ENCODE results near the gene ALX4. TPM values are rescaled to one million over a fixed set of nuclear protein-coding genes. Genes with fewer than 3 reads are reported as not detected.

ALX4 gene
- total RNA-seq, result not detected

DNA sequence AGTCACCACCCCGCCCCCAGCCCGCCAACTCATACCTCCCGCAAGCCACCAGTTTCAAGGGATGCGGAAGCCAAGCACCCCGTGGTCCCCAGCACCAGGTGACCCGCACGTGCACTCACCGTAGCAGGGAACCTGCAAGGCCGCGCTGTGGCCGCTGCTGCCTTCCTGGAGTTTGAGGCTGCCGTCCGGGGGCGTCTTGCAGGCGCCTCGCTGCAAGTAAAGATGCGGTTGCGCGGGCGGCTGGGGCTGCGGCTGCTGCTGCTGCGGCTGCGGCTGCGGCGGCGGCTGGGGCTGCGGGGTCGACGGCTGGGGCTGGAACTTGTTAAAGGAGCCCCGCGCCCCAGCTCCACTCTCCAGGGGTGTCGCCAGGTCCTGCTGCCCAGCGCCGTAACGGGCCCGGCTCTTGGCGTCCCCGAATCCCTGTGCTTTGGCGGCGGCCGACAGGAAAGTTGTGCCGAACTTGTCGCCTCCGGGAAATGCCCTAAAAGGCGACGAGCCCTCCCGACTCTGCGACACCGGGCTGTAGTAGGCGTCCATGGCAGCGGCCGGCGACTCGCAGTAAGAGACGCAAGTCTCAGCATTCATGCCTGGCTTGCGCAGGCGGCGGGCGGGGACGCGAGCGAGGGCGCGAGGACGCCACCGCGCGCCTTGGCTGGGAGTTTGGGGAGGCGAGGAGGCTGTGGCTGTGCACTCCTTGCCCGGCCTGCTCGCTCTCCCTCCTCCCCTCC lies at the start of gene ALX4:
Gene ALX4, minus strand, starts transcription at position 662 of the 728 bp plus-strand sequence. Its CDS starts 77 bp downstream, at position 585.
- peak; percentile 37 for DNase-seq
- ChIA-PET CTCF (no interaction called here), POLR2A (no interaction called here)
- H3K4me1 Mint-ChIP-seq, result peaks cover 26% of the 10 kb centered on the region
- peaks cover 13% of the 10 kb centered on the region for H3K36me3 Mint-ChIP-seq (ENCODE audit: low read depth)
- no peaks in the 10 kb centered on the region for H3K9me3 Mint-ChIP-seq
- H3K27me3 Mint-ChIP-seq, result peaks cover 92% of the 10 kb centered on the region
- H3K27ac Mint-ChIP-seq, result no peak within 1 kb of the TSS
- H3K4me3 Mint-ChIP-seq, result peak within 1 kb of the TSS; percentile 39

DNA sequence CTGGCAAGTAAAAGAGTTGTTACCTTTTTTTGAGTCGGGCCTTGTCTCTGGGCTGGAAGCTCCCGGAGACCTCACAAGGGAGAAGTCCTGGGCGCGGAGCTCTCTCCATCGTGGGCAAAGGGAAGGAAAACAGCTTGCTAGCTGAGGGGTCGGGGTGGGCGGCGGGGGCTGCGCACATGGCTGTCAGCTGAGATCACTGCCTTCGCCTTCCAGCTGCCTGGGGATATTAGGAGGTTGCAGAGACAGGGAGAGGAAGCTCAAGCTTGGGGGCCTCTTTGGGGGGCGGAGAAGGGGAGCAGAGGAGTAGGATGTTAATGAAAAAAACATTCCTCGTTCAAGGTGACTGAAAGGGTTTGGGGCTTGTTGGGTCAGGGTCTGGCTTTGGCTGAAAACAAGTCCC lies 49.2 kb upstream of the ALX4 start:
- no peak for DNase-seq
- Mint-ChIP-seq H3K27me3 (peaks cover 11% of the 10 kb centered on the region), H3K4me1 (no peaks in the 10 kb centered on the region), H3K27ac (no peak overlapping the region), H3K9me3 (no peaks in the 10 kb centered on the region), H3K4me3 (no peak overlapping the region), H3K36me3 (ENCODE audit: low read depth) (no peaks in the 10 kb centered on the region)
- CTCF ChIA-PET, result no interaction called here
- POLR2A ChIA-PET, result no interaction called here

DNA sequence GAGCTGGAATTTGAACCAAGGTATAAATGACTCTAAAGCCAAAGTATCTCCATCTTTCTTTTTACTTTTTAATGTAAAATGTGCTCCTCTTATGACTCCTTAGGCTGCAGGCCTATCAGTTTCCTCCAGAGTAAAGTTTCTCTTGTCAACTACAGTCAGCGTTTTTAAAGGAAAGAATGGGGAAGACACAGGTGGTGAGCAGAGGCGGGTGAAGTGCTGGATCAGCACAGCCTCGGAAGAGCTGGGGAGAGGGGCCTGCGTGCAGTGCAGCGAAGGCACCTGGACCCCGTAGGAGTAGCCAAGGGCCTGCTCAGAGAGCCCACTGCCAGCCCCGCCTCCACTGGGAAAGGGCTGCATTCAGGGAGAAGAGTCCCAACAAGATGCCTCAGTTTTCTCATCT lies 48.8 kb upstream of the ALX4 start:
- peaks cover 12% of the 10 kb centered on the region for H3K27me3 Mint-ChIP-seq
- no peaks in the 10 kb centered on the region for H3K4me1 Mint-ChIP-seq
- no peaks in the 10 kb centered on the region for H3K36me3 Mint-ChIP-seq (ENCODE audit: low read depth)
- H3K27ac Mint-ChIP-seq, result no peak overlapping the region
- CTCF ChIA-PET, result no interaction called here
- DNase-seq, result no peak
- H3K4me3 Mint-ChIP-seq, result no peak overlapping the region
- POLR2A ChIA-PET, result no interaction called here
- no peaks in the 10 kb centered on the region for H3K9me3 Mint-ChIP-seq

DNA sequence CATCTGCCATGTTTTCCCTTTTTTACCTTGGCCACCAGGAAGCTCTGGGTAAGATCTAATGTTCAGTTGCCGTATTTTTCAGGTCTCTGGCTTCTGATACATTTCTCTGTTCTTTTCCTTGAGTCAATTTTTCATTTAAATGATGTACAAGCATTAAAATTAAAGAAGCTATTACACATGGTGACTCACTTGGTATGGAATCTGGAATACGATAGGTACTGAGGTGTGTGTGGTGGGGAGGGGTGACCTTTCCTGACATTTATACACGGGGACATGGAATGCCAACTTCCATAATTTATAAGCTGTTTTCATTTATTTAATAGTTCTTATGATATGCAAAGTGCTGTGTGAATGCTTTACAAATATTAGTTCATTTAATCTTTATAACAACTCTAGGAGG lies 47.8 kb upstream of the ALX4 start:
- Mint-ChIP-seq H3K27ac (no peak overlapping the region), H3K36me3 (ENCODE audit: low read depth) (no peaks in the 10 kb centered on the region), H3K4me3 (no peak overlapping the region), H3K27me3 (peaks cover 8% of the 10 kb centered on the region), H3K4me1 (no peaks in the 10 kb centered on the region), H3K9me3 (no peaks in the 10 kb centered on the region)
- ChIA-PET CTCF (no interaction called here), POLR2A (no interaction called here)
- no peak for DNase-seq

DNA sequence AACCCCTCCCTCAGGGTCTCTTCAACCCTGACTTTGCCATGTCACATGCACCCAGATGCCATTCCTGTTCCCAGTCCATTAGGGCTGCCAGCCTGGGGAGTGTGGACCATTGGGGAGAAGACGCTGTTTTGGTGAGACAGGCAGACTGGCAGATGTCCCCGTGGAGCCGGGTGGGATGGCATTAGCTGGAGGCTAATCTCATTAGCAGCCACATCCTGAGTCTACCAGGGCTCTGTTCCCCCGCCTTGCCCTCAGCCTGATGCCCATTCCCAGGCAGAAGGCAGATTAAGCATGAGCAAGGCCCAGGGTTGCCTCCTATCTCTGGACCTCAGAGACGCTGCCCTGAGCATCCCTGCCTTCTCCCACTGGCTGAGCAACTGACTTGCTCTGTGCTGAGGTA lies 46.4 kb upstream of the ALX4 start:
- Mint-ChIP-seq H3K9me3 (no peaks in the 10 kb centered on the region), H3K27ac (no peak overlapping the region), H3K27me3 (peaks cover 12% of the 10 kb centered on the region), H3K36me3 (ENCODE audit: low read depth) (no peaks in the 10 kb centered on the region), H3K4me3 (no peak overlapping the region), H3K4me1 (no peaks in the 10 kb centered on the region)
- POLR2A ChIA-PET, result no interaction called here
- CTCF ChIA-PET, result no interaction called here
- DNase-seq, result no peak

DNA sequence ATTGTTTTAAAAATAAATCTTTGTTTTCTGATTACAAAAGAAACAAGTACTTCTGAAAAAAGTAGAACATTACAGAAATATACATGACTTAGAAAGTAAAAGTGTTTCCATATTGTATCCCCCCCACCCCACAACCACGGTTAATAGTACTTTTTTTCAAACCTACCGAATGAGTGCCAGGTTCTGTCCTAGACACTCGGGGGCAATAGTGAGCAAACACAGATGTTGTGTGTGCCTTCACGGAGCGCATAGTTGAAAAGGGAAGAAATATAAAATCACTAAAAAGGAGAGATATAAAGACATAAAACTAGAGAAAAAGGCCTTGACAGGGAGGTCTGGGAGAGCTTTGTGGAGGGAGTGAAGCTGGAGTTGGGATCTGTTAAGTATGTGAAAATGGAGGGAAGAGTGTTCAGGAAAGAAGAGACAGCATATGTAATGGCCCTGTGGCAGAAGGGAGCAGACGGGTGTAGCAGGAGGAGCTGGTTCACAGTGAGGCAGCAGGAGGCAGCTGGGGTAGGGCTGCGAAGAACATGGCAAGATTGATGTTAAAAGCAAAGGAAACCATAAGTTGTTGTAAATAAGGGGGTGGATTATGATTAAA lies 42.1 kb upstream of the ALX4 start:
- no peaks in the 10 kb centered on the region for H3K36me3 Mint-ChIP-seq (ENCODE audit: low read depth)
- POLR2A ChIA-PET, result no interaction called here
- CTCF ChIA-PET, result no interaction called here

DNA sequence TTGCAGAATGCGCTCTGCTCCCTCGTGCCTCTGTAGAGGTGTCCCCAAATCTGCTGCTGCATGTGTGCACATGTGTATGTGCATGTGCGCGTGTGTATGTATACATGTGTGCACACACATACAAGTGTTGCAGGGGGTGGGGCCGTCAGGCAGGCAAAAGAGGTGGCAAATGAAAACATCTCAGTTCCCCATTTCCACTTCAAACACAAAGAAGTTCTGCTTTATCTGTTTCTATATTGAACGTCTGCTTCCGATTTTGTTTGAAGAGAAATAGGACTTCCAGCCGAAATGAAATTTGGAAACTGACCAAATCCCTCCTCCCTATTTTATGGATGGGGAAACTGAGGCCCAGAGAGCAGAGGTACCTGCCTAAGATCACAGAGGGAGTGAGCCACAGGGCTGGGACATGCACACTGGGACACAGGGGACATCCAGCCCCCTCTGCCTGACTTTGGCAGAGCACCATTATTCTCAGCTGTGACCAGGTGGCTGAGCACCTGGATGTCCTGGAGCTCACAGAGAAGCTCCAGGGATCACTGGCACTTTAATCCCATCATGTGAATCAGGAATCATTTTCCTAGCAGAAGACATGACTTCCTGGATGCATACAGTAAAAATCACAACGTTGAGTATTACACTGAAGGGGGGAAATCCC lies 41.2 kb upstream of the ALX4 start:
- DNase-seq, result no peak
- Mint-ChIP-seq H3K4me3 (no peak overlapping the region), H3K4me1 (no peaks in the 10 kb centered on the region), H3K36me3 (ENCODE audit: low read depth) (no peaks in the 10 kb centered on the region), H3K9me3 (no peaks in the 10 kb centered on the region), H3K27ac (no peak overlapping the region), H3K27me3 (peaks cover 32% of the 10 kb centered on the region)
- POLR2A ChIA-PET, result no interaction called here
- CTCF ChIA-PET, result no interaction called here

More for the DNA sequence above, 42.1 kb upstream of the ALX4 start:
- Mint-ChIP-seq H3K27ac (no peak overlapping the region), H3K27me3 (peaks cover 29% of the 10 kb centered on the region), H3K4me3 (no peak overlapping the region), H3K4me1 (no peaks in the 10 kb centered on the region), H3K9me3 (no peaks in the 10 kb centered on the region)
- no peak for DNase-seq

DNA sequence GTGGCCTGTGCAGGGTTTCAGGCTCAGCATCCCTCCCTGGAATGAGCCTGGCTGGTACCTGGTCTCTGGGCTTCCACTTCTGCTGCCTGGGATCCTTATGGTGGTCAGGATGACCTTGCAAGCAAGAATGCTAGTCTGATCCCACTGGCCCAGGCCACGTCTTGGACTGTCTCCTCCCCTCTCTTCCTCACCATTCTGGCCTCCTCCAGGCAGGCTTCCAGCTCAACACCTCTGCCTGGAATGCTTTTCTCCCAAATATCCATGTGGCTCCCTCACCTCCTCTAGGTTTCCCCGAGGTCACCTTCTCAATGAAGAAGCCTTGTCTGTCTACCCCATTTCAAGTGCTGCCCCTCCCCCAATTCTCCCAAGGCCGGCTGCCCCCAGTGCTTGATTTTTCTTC lies 39.4 kb upstream of the ALX4 start:
- peaks cover 32% of the 10 kb centered on the region for H3K27me3 Mint-ChIP-seq
- ChIA-PET POLR2A (no interaction called here), CTCF (no interaction called here)
- H3K36me3 Mint-ChIP-seq (ENCODE audit: low read depth), result no peaks in the 10 kb centered on the region
- no peak overlapping the region for H3K4me3 Mint-ChIP-seq
- DNase-seq, result no peak
- no peak overlapping the region for H3K27ac Mint-ChIP-seq
- H3K4me1 Mint-ChIP-seq, result no peaks in the 10 kb centered on the region
- no peaks in the 10 kb centered on the region for H3K9me3 Mint-ChIP-seq

DNA sequence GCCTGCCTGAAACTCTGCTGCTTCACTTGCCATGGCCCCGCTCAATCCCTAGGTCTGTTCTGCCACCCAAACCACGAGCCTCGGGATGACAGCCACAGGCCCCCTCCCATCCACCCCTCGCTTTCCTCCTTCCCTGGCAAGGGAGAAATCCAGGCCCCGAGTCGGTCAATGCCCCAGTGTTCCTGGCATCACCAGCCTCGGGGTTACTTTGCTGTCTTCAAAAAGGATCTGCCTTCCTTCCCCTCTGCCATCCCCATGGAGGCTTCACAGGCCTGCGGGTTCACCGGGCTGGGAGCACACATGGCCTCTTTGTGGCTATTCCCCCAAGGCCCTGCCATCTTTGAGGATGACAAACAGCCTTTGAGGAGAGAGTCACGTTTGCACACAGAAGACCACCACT lies 38.8 kb upstream of the ALX4 start:
- ChIA-PET CTCF (no interaction called here), POLR2A (no interaction called here)
- H3K4me3 Mint-ChIP-seq, result no peak overlapping the region

DNA sequence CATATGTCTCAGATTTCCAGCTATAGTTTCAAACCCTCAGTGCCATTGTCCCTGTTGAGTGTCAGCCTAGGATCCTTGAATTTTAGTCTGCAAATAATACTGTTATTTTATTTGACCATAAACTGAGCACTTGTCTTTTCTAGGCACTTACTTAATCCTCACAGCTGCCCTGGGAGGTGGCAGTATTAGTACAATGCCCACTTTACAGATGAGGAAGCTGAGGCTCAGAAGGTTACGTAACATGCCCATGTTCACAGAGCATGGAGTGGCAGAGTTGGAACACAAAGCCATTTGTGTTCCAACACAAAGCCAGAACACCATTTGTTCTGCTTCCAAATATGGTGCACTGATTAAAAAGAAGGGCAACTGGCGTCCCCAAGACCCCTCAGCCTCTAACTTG lies 38.2 kb upstream of the ALX4 start:
- Mint-ChIP-seq H3K9me3 (no peaks in the 10 kb centered on the region), H3K4me3 (no peak overlapping the region), H3K27ac (no peak overlapping the region), H3K36me3 (ENCODE audit: low read depth) (no peaks in the 10 kb centered on the region), H3K4me1 (no peaks in the 10 kb centered on the region), H3K27me3 (peaks cover 28% of the 10 kb centered on the region)
- ChIA-PET CTCF (no interaction called here), POLR2A (no interaction called here)
- DNase-seq, result no peak

More for the DNA sequence above, 38.8 kb upstream of the ALX4 start:
- Mint-ChIP-seq H3K9me3 (no peaks in the 10 kb centered on the region), H3K4me1 (no peaks in the 10 kb centered on the region), H3K27ac (no peak overlapping the region), H3K27me3 (peaks cover 28% of the 10 kb centered on the region), H3K36me3 (ENCODE audit: low read depth) (no peaks in the 10 kb centered on the region)
- DNase-seq, result no peak

DNA sequence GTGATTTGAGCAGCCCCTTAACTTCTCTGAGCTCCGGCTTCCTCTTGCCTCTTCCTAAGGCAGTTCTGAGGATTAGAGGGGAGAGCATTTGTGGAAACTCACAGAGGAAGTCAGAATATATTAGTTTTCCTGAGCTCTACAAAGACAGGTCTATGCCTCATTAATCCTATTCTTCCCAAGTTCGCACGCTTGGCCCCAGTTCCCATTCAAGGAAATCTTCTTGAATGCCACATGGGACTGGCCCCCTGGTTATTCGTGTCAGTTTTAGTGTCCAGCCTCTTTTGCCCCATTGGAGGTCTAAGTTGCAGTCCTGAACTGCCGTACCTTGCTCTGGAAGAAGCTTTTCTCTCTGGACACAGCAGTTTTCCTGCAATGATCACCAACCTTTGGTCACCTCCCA lies 37.6 kb upstream of the ALX4 start:
- ChIA-PET POLR2A (no interaction called here), CTCF (no interaction called here)
- no peak overlapping the region for H3K4me3 Mint-ChIP-seq
- no peak for DNase-seq
- H3K36me3 Mint-ChIP-seq (ENCODE audit: low read depth), result no peaks in the 10 kb centered on the region
- H3K4me1 Mint-ChIP-seq, result no peaks in the 10 kb centered on the region
- no peaks in the 10 kb centered on the region for H3K9me3 Mint-ChIP-seq
- H3K27ac Mint-ChIP-seq, result no peak overlapping the region
- peaks cover 28% of the 10 kb centered on the region for H3K27me3 Mint-ChIP-seq

DNA sequence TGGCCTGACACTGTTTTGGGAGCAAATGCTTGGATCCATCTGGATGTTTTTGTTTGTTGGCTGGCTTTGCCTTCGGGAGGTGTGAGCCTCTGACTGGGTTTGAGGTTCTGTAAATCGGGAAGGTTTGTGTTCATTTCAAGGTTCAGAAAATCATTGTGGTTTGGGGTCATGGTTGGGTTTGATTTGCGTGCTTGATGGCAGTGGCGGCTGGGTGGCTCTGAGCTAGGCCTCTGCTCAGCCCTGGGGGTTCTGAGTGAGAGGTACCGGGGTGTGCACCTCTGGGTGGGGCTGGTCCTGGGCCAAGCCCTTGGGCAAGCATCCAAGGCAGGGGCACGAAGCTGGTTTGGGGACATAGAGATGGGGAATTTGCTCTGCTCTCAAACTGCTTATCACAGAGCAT lies 37.0 kb upstream of the ALX4 start:
- no peaks in the 10 kb centered on the region for H3K4me1 Mint-ChIP-seq
- DNase-seq, result no peak
- peaks cover 25% of the 10 kb centered on the region for H3K27me3 Mint-ChIP-seq
- H3K27ac Mint-ChIP-seq, result no peak overlapping the region
- ChIA-PET POLR2A (no interaction called here), CTCF (no interaction called here)
- H3K36me3 Mint-ChIP-seq (ENCODE audit: low read depth), result no peaks in the 10 kb centered on the region
- no peak overlapping the region for H3K4me3 Mint-ChIP-seq
- H3K9me3 Mint-ChIP-seq, result no peaks in the 10 kb centered on the region

DNA sequence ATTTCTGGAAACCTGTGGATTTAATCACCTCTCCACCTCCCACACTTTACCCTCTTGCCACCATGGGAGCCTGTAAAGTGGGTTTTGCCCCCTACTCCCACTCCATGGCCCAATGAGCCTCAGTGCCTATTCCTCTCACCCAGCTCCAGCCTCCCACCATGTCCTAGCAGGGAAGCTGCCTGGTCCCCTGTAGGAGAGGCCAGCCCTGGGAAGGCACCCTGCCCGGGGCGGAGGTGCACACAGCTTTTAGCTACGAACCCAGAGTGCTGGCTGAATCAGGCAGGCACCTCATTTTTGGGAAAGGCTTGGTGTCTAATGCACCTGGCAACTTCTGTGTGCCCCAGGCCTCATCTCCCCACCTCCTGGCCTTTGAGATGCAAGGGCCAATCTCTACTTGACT lies 35.8 kb upstream of the ALX4 start:
- no peaks in the 10 kb centered on the region for H3K4me1 Mint-ChIP-seq
- peaks cover 22% of the 10 kb centered on the region for H3K27me3 Mint-ChIP-seq
- no peaks in the 10 kb centered on the region for H3K9me3 Mint-ChIP-seq
- H3K36me3 Mint-ChIP-seq (ENCODE audit: low read depth), result no peaks in the 10 kb centered on the region
- no peak overlapping the region for H3K4me3 Mint-ChIP-seq
- ChIA-PET POLR2A (no interaction called here), CTCF (no interaction called here)
- no peak overlapping the region for H3K27ac Mint-ChIP-seq
- no peak for DNase-seq

DNA sequence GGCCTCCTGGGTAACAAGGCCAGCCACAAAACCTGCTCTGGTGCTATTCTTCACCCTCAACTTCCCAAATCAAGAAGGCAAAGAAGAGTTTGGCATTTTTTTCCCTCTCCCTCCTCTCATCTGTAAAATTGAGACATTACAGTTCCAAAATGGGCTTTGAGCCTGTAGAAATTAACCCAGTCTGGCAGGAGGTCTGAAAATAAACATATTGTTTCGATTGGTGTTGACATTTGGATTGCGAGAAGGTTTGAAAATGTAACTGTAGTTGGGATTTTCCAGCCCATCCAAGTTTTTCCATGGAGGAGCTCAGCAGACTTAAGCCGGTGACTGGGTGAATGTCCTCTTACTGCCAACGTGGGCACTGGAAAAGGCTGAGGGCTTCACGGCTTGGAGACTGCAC lies 35.0 kb upstream of the ALX4 start:
- H3K27ac Mint-ChIP-seq, result no peak overlapping the region
- ChIA-PET POLR2A (no interaction called here), CTCF (no interaction called here)

More for the DNA sequence above, 35.0 kb upstream of the ALX4 start:
- Mint-ChIP-seq H3K4me3 (no peak overlapping the region), H3K27me3 (peaks cover 19% of the 10 kb centered on the region), H3K4me1 (no peaks in the 10 kb centered on the region), H3K36me3 (ENCODE audit: low read depth) (no peaks in the 10 kb centered on the region), H3K9me3 (no peaks in the 10 kb centered on the region)
- no peak for DNase-seq
